GM13977 (cell line): ENCODE measurements around the gene RORB.

Experiments
- DNase-seq: peaks from one replicate; pipeline ENCODE4 v3.0.0; 2012; ENCODE audit warnings: low spot score
- CTCF ChIP-seq: IDR thresholded peaks from 2 replicates; pipeline ENCODE4 v1.5.1; 2012; ENCODE audit warnings: mild to moderate bottlenecking, control low read depth; ENCODE audit not compliant: insufficient read depth; ENCODE audit errors: extremely low read depth, missing control alignments
- in situ Hi-C: fragments of 300-500 bp; cut with MboI; formaldehyde crosslinking; loops from one replicate; pipeline ENCODE4 v1.12.0; 2022; ENCODE audit warnings: low sequenced_read_pairs, low pct_unique_long_range_greater_than_20kb, mixed read lengths, inconsistent platforms; ENCODE audit not compliant: unreplicated experiment

RORB gene

GRCh38 chr9:74496819-74497747 lies at the start of gene RORB:
TSS of gene RORB (plus strand) at chr9:74497335. CDS start at chr9:74497977, 642 bp downstream.
- in situ Hi-C loops = no loop called here
- DNase-seq = peak; percentile 79
- no peak for TF ChIP-seq CTCF

- no peak for TF ChIP-seq CTCF
- DNase-seq = no peak
- in situ Hi-C loops = no loop called here
Observed at GRCh38 chr9:74447451-74448193, 49.5 kb upstream of the RORB start.

- in situ Hi-C loops = no loop called here
- no peak for DNase-seq
- TF ChIP-seq CTCF = no peak
Observed at GRCh38 chr9:74449060-74449459, 48.1 kb upstream of the RORB start.

GRCh38 chr9:74458832-74459231 lies 38.3 kb upstream of the RORB start:
- DNase-seq = no peak
- in situ Hi-C loops = no loop called here
- no peak for TF ChIP-seq CTCF

- in situ Hi-C loops = no loop called here
- TF ChIP-seq CTCF = no peak
- no peak for DNase-seq
Observed at GRCh38 chr9:74463825-74464224, 33.3 kb upstream of the RORB start.

- DNase-seq = no peak
- in situ Hi-C loops = no loop called here
- TF ChIP-seq CTCF = no peak
Observed at GRCh38 chr9:74478606-74479005, 18.5 kb upstream of the RORB start.
